Skeletal muscle tissue (tissue), 4 donors: ENCODE data around the gene RALGPS1. TPM values are rescaled to one million over a fixed set of nuclear protein-coding genes. Genes with fewer than 3 reads are reported as not detected.

Experiments used
- H3K27ac ChIP-seq: one replicate; pipeline ENCODE4 v1.7.0; 2013; ENCODE audit warnings: mild to moderate bottlenecking, low read depth, low read length, inconsistent platforms
- H3K27me3 ChIP-seq, 3 donors: one replicate each; pipeline ENCODE4 v1.7.0; 2013; ENCODE audit warnings: low read length in 3 of 3; ENCODE audit not compliant: control insufficient read depth in 3 of 3, insufficient read depth in 3 of 3
- H3K36me3 ChIP-seq, 3 donors: one replicate each; pipeline ENCODE4 v1.7.0; 2013; ENCODE audit warnings: low read length in 3 of 3; ENCODE audit not compliant: control insufficient read depth in 3 of 3, insufficient read depth in 3 of 3
- H3K4me1 ChIP-seq, 3 donors: one replicate each; pipeline ENCODE4 v1.7.0; 2013; ENCODE audit warnings: low read length in 3 of 3, mild to moderate bottlenecking in 3 of 3; ENCODE audit not compliant: control insufficient read depth in 3 of 3, insufficient read depth in 3 of 3
- H3K4me3 ChIP-seq, 3 donors: one replicate each; pipeline ENCODE4 v1.7.0; 2013; ENCODE audit warnings: low read length in 3 of 3
- H3K9ac ChIP-seq, 3 donors: one replicate each; pipeline ENCODE4 v1.7.0; 2013; ENCODE audit warnings: low read length in 3 of 3, mild to moderate bottlenecking in 3 of 3, moderate library complexity in 2 of 3, low read depth in 1 of 3
- H3K9me3 ChIP-seq, 3 donors: one replicate each; pipeline ENCODE4 v1.7.0; 2013; ENCODE audit warnings: low read length in 3 of 3; ENCODE audit not compliant: control insufficient read depth in 3 of 3
- total RNA-seq: library from RNA; depleted of rRNA; stranded (reverse); fragments of >200 nt; gene quantifications from one replicate; pipeline ENCODE4 v1.2.3, GENCODE V29; 2014
- donor health status: Osteomylitis.

The RALGPS1 gene
- total RNA-seq, 1 donor from 2014 or later = 9.4 TPM

- Histone ChIP-seq H3K9ac (no peak overlapping the region), H3K4me3 (no peak overlapping the region), H3K9me3 (peaks cover 0 to 4% (median 0%) of the 10 kb centered on the region in 3 donors), H3K27ac (no peak overlapping the region), H3K4me1 (peaks cover 15 to 22% (median 20%) of the 10 kb centered on the region in 3 donors), H3K36me3 (no peaks in the 10 kb centered on the region), H3K27me3 (no peaks in the 10 kb centered on the region)
Observed at GRCh38 chr9:126981218-126981617, 66.6 kb downstream of the RALGPS1 start.

- Histone ChIP-seq H3K9ac (no peak overlapping the region), H3K36me3 (no peaks in the 10 kb centered on the region)
Observed at GRCh38 chr9:126982215-126983002, 67.8 kb downstream of the RALGPS1 start.

GRCh38 chr9:126983767-126984166, 69.2 kb downstream of the RALGPS1 start:
- H3K9ac ChIP-seq = no peak overlapping the region
- peaks cover 0 to 4% (median 0%) of the 10 kb centered on the region in 3 donors for H3K9me3 ChIP-seq
- H3K4me3 ChIP-seq = no peak overlapping the region
- no peaks in the 10 kb centered on the region for H3K27me3 ChIP-seq
- H3K4me1 ChIP-seq = peaks cover 32 to 40% (median 37%) of the 10 kb centered on the region in 3 donors
- H3K27ac ChIP-seq = peak overlapping the region; percentile 80
- H3K36me3 ChIP-seq = no peaks in the 10 kb centered on the region

More at GRCh38 chr9:126982215-126983002, 67.8 kb downstream of the RALGPS1 start:
- Histone ChIP-seq H3K4me1 (peaks cover 27 to 33% (median 32%) of the 10 kb centered on the region in 3 donors), H3K9me3 (peaks cover 0 to 4% (median 0%) of the 10 kb centered on the region in 3 donors), H3K4me3 (no peak overlapping the region), H3K27ac (no peak overlapping the region), H3K27me3 (no peaks in the 10 kb centered on the region)

GRCh38 chr9:126984969-126985368, 70.4 kb downstream of the RALGPS1 start:
- H3K27me3 ChIP-seq = no peaks in the 10 kb centered on the region
- no peak overlapping the region for H3K9ac ChIP-seq
- no peak overlapping the region for H3K4me3 ChIP-seq
- H3K36me3 ChIP-seq = no peaks in the 10 kb centered on the region
- H3K27ac ChIP-seq = peak overlapping the region; percentile 80
- peaks cover 41 to 51% (median 48%) of the 10 kb centered on the region in 3 donors for H3K4me1 ChIP-seq
- peaks cover 0 to 4% (median 0%) of the 10 kb centered on the region in 3 donors for H3K9me3 ChIP-seq

- H3K27me3 ChIP-seq = no peaks in the 10 kb centered on the region
- peak overlapping the region; percentile 63 for H3K27ac ChIP-seq
- peaks cover 47 to 61% (median 58%) of the 10 kb centered on the region in 3 donors for H3K4me1 ChIP-seq
Observed at GRCh38 chr9:126985870-126986498, 71.4 kb downstream of the RALGPS1 start.

GRCh38 chr9:126986506-126986951, 71.9 kb downstream of the RALGPS1 start:
- H3K27ac ChIP-seq = peak overlapping the region; percentile 63
- H3K9me3 ChIP-seq = peaks cover 0 to 4% (median 0%) of the 10 kb centered on the region in 3 donors
- no peaks in the 10 kb centered on the region for H3K36me3 ChIP-seq
- H3K4me1 ChIP-seq = peaks cover 47 to 63% (median 61%) of the 10 kb centered on the region in 3 donors
- no peaks in the 10 kb centered on the region for H3K27me3 ChIP-seq
- H3K4me3 ChIP-seq = no peak overlapping the region
- no peak overlapping the region for H3K9ac ChIP-seq

More at GRCh38 chr9:126985870-126986498, 71.4 kb downstream of the RALGPS1 start:
- Histone ChIP-seq H3K36me3 (no peaks in the 10 kb centered on the region), H3K9me3 (peaks cover 0 to 4% (median 0%) of the 10 kb centered on the region in 3 donors), H3K9ac (peak overlapping the region in 2 of 3 donors; percentile 41 to 50), H3K4me3 (peak overlapping the region in 1 of 3 donors; percentile 9)

GRCh38 chr9:126988857-126989256, 74.3 kb downstream of the RALGPS1 start:
- H3K4me3 ChIP-seq = no peak overlapping the region
- no peak overlapping the region for H3K27ac ChIP-seq
- peaks cover 47 to 62% (median 61%) of the 10 kb centered on the region in 3 donors for H3K4me1 ChIP-seq
- H3K9me3 ChIP-seq = peaks cover 0 to 5% (median 4%) of the 10 kb centered on the region in 3 donors
- no peak overlapping the region for H3K9ac ChIP-seq
- H3K27me3 ChIP-seq = no peaks in the 10 kb centered on the region
- H3K36me3 ChIP-seq = no peaks in the 10 kb centered on the region

GRCh38 chr9:126989847-126990842, 75.6 kb downstream of the RALGPS1 start:
- peak overlapping the region in 1 of 3 donors; percentile 9 for H3K9ac ChIP-seq
- H3K4me3 ChIP-seq = no peak overlapping the region
- H3K9me3 ChIP-seq = peaks cover 0 to 5% (median 4%) of the 10 kb centered on the region in 3 donors
- peak overlapping the region; percentile 81 for H3K27ac ChIP-seq
- no peaks in the 10 kb centered on the region for H3K27me3 ChIP-seq
- no peaks in the 10 kb centered on the region for H3K36me3 ChIP-seq
- peaks cover 41 to 51% (median 49%) of the 10 kb centered on the region in 3 donors for H3K4me1 ChIP-seq

- H3K4me1 ChIP-seq = peaks cover 33 to 42% (median 42%) of the 10 kb centered on the region in 3 donors
- peak overlapping the region; percentile 81 for H3K27ac ChIP-seq
- H3K4me3 ChIP-seq = no peak overlapping the region
- no peaks in the 10 kb centered on the region for H3K36me3 ChIP-seq
- peaks cover 0 to 5% (median 4%) of the 10 kb centered on the region in 3 donors for H3K9me3 ChIP-seq
- H3K9ac ChIP-seq = no peak overlapping the region
- no peaks in the 10 kb centered on the region for H3K27me3 ChIP-seq
Observed at GRCh38 chr9:126991183-126991582, 76.6 kb downstream of the RALGPS1 start.
